ENCODE data around the gene WDR70.

GRCh38 chr5:37471666-37472197 lies 92.6 kb downstream of the WDR70 start:
- TF ChIP-seq, protein P1, sequence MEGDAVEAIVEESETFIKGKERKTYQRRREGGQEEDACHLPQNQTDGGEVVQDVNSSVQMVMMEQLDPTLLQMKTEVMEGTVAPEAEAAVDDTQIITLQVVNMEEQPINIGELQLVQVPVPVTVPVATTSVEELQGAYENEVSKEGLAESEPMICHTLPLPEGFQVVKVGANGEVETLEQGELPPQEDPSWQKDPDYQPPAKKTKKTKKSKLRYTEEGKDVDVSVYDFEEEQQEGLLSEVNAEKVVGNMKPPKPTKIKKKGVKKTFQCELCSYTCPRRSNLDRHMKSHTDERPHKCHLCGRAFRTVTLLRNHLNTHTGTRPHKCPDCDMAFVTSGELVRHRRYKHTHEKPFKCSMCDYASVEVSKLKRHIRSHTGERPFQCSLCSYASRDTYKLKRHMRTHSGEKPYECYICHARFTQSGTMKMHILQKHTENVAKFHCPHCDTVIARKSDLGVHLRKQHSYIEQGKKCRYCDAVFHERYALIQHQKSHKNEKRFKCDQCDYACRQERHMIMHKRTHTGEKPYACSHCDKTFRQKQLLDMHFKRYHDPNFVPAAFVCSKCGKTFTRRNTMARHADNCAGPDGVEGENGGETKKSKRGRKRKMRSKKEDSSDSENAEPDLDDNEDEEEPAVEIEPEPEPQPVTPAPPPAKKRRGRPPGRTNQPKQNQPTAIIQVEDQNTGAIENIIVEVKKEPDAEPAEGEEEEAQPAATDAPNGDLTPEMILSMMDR (IDR thresholded peaks at IDR 0.05; ENCODE audit: insufficient read depth, low read length, poor library complexity, severe bottlenecking): no peak
- no peak for TF ChIP-seq EZH2phosphoT487 (conservative IDR thresholded peaks at IDR 0.05; ENCODE audit: low read length)
